Embryonic facial prominence (tissue), 1 donor: Measurements from ENCODE around the gene ZNF821.
"Not testable (repeated sequence)": the region's sequence is repeated elsewhere in the genome, so short reads cannot be mapped to it uniquely, and the experiment has no call there.

ENCODE experiments used
- DNase-seq: peaks from one replicate; pipeline ENCODE4 v3.0.0-alpha.2; 2016; ENCODE audit errors: extremely low spot score

Gene ZNF821

GRCh38 chr16:71859762-71860521, 24.0 kb downstream of the ZNF821 start:
- no peak for DNase-seq

DNA sequence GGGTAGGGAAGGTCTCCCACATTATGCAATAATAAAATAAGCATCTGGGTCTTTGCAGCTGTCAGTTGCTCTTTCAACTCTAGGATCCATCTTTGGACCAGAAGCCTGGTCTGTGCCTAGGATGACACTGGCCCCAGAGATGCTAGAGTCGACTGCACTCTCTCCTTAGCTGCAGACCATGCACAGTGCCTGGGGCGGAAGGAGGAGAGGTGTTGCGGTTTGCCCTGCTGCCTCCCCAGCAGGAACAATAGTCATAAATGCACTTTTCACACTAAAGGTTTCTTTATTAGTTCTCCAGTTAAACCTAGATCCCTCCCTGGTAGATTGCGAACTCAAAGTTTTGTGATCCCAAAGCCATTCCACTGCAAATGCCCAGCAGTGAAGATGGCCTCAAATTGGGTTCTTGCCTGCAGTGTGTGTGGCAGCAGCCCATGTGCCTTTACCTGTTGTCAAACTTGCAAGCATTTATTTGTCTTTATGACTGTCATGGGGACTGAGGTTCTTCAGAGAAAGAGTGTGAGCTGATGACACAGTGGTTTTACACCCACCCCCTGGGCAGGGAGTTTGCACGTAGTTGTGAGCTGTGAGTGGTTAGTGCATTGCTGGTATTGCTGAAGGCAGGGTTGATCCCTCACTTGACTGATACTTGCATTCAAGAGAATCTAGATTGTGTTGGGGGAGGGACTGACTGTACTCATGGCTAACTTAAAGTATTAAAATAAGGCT, 27.9 kb downstream of the ZNF821 start:
- DNase-seq: no peak

GRCh38 chr16:71854369-71854948, 29.5 kb downstream of the ZNF821 start:
- DNase-seq: no peak

- DNase-seq: no peak
Observed at GRCh38 chr16:71853413-71853812, 30.6 kb downstream of the ZNF821 start.

- no peak for DNase-seq
Observed at GRCh38 chr16:71852561-71852960, 31.4 kb downstream of the ZNF821 start.

DNA sequence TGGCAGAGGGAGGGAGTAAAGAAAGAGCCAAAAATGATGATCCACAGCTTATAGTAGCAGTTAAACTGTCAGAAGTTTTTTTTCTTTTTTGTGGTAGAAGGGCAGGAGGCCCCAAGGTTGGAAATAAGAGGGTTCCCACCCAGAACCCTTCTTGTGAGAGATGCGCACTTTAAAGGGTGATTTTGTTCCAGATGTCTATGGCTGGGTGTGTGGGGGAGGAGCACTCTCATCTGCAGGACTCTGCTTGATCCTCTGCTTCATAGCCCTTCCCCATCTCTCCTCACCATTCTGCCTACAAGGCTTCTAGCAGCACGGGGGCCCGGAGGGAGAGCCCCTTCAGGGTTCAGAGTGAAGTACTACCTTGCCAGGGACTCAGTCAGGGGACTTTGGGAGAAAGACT, 31.8 kb downstream of the ZNF821 start:
- no peak for DNase-seq

GRCh38 chr16:71851746-71852145, 32.2 kb downstream of the ZNF821 start:
- no peak for DNase-seq

DNA sequence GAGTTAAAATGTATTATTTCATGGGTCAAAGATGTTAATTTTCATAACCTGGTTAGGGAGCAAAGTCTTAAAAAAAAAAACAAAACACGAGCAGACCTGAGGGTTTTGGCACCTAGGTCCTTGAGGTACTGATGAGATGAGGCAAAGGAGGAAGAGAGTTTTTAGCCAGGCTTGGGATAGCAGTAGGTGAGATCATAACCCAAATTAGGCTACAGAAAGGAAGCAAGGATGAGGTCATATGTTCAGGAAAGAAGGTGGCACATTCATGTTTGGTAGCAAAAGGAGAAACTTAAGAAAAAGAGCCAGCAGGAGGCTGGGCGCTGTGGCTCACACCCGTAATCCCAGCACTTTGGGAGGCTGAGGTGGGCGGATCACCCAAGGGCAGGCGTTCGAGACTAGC, 35.4 kb downstream of the ZNF821 start:
- DNase-seq: no peak

GRCh38 chr16:71847096-71847495, 36.9 kb downstream of the ZNF821 start:
- no peak for DNase-seq

DNA sequence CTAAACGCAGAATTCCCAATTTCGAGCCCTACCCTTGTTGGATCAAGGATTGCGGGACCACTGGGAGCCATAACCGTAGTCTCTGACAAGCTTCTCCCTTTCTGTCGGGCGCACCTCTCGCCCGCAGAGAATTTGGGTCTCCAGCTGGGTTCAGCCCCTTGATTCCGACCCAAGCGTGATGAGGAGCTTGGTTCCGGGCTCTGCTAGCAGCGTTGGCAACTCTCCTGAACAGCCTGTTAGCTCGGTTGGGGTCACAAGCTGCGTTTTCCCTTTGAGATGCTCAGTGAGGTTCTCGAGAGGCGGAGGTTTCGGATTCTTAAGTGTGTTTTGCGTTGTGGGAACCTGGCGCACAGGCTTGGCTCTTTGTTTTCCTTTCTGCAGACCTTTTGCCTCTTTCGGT, 37.6 kb downstream of the ZNF821 start:
- DNase-seq: no peak

GRCh38 chr16:71845639-71846430, 38.1 kb downstream of the ZNF821 start, which contains the start of gene ATXN1L:
Gene ATXN1L (plus strand): TSS chr16:71845976. CDS start chr16:71849741, 3,765 bp downstream.
- peak; percentile 80 for DNase-seq

- DNase-seq: no peak
Observed at GRCh38 chr16:71843572-71843971, 40.4 kb downstream of the ZNF821 start.

- DNase-seq: no peak
Observed at GRCh38 chr16:71840052-71840451, 43.9 kb downstream of the ZNF821 start.

GRCh38 chr16:71837150-71837549, 46.8 kb downstream of the ZNF821 start:
- no peak for DNase-seq

DNA sequence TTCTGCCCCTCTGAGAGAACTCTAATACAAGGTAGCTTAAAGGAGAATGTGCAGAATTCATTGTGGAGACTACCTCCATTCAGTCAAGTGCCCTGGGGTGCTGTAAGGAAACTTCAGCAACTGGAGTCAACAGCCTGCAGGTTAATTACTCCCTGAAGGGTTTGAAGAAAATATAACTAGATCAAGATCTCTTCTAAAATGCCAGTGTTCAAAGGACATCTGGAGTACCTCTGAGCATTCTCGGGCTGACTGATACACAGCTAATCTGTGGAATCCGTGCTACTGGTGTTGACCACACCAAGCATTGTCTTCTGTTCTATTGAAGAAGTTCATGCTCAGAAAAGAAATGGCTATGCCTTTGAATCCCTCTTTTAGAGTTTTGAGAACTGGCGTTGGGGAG, 49.7 kb downstream of the ZNF821 start:
- no peak for DNase-seq

- not testable (repeated sequence) for DNase-seq
Observed at GRCh38 chr16:71832112-71832511, 51.9 kb downstream of the ZNF821 start.

GRCh38 chr16:71831698-71832097, 52.3 kb downstream of the ZNF821 start:
- DNase-seq: not testable (repeated sequence)

GRCh38 chr16:71830359-71830758, 53.6 kb downstream of the ZNF821 start:
- DNase-seq: no peak

DNA sequence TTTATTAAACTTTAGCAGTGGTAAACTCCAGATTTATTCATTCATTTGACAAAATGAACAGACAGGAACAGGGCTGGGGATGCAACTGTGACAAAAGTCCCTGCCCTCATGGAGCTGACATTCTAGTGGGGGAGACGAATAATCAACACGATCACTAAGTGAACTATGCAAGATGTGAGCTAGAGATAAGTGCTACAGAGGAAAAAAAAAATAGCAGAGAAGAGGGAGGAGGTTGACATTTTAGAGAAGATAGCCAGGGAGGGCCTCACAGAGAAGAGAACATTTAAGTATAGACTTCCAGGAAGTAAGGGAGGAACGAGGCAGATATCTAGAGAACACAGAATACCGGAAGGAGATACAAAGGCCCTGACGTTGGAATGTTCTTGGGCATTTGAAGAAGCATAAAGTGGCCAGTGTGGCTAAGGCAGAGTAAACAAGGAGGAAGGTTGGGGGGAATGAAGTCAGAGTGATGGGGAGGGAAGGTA, 57.4 kb downstream of the ZNF821 start:
- no peak for DNase-seq

- DNase-seq: not testable (repeated sequence)
Observed at GRCh38 chr16:71817155-71817500, 66.9 kb downstream of the ZNF821 start.

DNA sequence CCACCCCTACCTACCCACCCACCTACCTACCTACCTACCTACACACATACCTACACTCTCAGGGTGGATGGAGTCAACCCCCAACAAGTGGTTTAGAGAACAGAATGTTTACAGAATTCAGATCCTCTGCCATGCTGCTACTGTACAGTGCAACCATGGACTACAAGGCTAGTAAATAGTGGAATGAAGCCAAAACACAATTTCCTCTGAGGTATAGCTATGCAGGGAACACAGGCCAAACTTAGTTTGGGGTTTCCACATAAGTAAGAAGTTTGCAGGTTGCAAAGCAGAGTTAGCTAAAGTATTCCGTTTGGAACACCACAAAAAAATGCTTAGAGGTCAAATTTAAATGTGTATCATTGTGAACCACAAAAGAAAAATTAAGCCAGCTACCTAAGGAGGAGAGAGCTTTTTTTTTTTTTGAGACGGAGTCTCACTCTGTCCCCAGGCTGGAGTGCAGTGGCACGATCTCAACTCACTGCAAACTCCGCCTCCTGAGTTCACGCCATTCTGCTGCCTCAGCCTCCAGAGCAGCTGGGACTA, 72.7 kb downstream of the ZNF821 start:
- DNase-seq: no peak

DNA sequence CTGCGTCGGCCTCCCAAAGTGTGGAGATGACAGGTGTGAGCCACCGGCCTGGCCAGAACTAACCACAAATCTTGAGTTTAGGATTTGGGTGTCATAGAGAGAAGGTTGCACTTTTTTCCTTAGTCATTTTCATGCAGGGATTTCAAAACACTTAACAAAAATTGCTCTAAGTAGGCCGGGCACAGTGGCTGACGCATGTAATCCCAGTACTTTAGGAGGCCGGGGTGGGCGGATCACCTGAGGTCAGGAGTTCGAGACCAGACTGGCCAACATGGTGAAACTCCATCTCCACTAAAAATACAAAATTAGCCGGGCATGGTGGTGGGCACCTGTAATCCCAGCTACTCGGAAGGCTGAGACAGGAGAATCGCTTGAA, 73.8 kb downstream of the ZNF821 start:
- DNase-seq: not testable (repeated sequence)
